ENCODE data around the gene C1QTNF1. TPM values are rescaled to one million over a fixed set of nuclear protein-coding genes. Genes with fewer than 3 reads are reported as not detected.

Gene C1QTNF1
- total and polyA plus RNA-seq, 4 donors, result 7.4 to 84.5 (median 30.0) TPM

GRCh38 chr17:79036181-79036580 lies 12.2 kb downstream of the C1QTNF1 start:
- Histone ChIP-seq H3K27me3 (ENCODE audit: control insufficient read depth in 3 of 3, insufficient read depth in 3 of 3, low read length in 2 of 3) (no peaks in the 10 kb centered on the region), H3K36me3 (ENCODE audit: control insufficient read depth in 4 of 4, insufficient read depth in 4 of 4, low read length in 4 of 4) (no peaks in the 10 kb centered on the region), H3K4me3 (no peak overlapping the region), H3K27ac (ENCODE audit: low read depth in 1 of 2, low read length in 1 of 2) (no peak overlapping the region), H3K9ac (ENCODE audit: insufficient read depth in 1 of 2, low read length in 2 of 2) (no peak overlapping the region), H3K9me3 (ENCODE audit: control insufficient read depth in 4 of 4, insufficient read depth in 3 of 4, low read length in 3 of 4) (no peaks in the 10 kb centered on the region), H3K4me1 (ENCODE audit: control insufficient read depth in 5 of 5, insufficient read depth in 5 of 5, low read length in 5 of 5) (peaks cover 0 to 6% (median 0%) of the 10 kb centered on the region in 5 donors)
- no peak for DNase-seq
- no peak for ATAC-seq (ENCODE audit: insufficient read depth, low FRiP score)
- TF ChIP-seq CTCF (IDR thresholded peaks at IDR 0.05; ENCODE audit: control extremely low read depth, extremely low read depth), result no peak
- 95 to 97% methylated on average over 6 of the region's 6 CpGs for WGBS, 2 donors

- ATAC-seq (ENCODE audit: insufficient read depth, low FRiP score), result peak; percentile 74
- Histone ChIP-seq H3K27ac (ENCODE audit: low read depth in 1 of 2, low read length in 1 of 2) (peak overlapping the region in 1 of 2 donors; percentile 20), H3K4me1 (ENCODE audit: control insufficient read depth in 5 of 5, insufficient read depth in 5 of 5, low read length in 5 of 5) (peaks cover 0 to 7% (median 0%) of the 10 kb centered on the region in 5 donors), H3K4me3 (no peak overlapping the region), H3K9ac (ENCODE audit: insufficient read depth in 1 of 2, low read length in 2 of 2) (no peak overlapping the region), H3K36me3 (ENCODE audit: control insufficient read depth in 4 of 4, insufficient read depth in 4 of 4, low read length in 4 of 4) (no peaks in the 10 kb centered on the region), H3K9me3 (ENCODE audit: control insufficient read depth in 4 of 4, insufficient read depth in 3 of 4, low read length in 3 of 4) (no peaks in the 10 kb centered on the region), H3K27me3 (ENCODE audit: control insufficient read depth in 3 of 3, insufficient read depth in 3 of 3, low read length in 2 of 3) (no peaks in the 10 kb centered on the region)
- TF ChIP-seq CTCF (IDR thresholded peaks at IDR 0.05; ENCODE audit: control extremely low read depth, extremely low read depth), result no peak
- DNase-seq, result no peak
- WGBS, 2 donors, result 46 to 49% methylated on average over 3 of the region's 3 CpGs
Measured at GRCh38 chr17:79036596-79036995, 12.6 kb downstream of the C1QTNF1 start.

- H3K4me1 ChIP-seq (ENCODE audit: control insufficient read depth in 5 of 5, insufficient read depth in 5 of 5, low read length in 5 of 5), result peaks cover 0 to 7% (median 0%) of the 10 kb centered on the region in 5 donors
- H3K27ac ChIP-seq (ENCODE audit: low read depth in 1 of 2, low read length in 1 of 2), result peak overlapping the region in 1 of 2 donors; percentile 11
- DNase-seq (no peak), ATAC-seq (ENCODE audit: insufficient read depth, low FRiP score) (no peak)
- H3K9me3 ChIP-seq (ENCODE audit: control insufficient read depth in 4 of 4, insufficient read depth in 3 of 4, low read length in 3 of 4), result no peaks in the 10 kb centered on the region
- no peak overlapping the region for H3K4me3 ChIP-seq
- WGBS, 2 donors, result 62 to 68% methylated on average over 8 of the region's 8 CpGs
- H3K27me3 ChIP-seq (ENCODE audit: control insufficient read depth in 3 of 3, insufficient read depth in 3 of 3, low read length in 2 of 3), result peaks cover 0 to 7% (median 0%) of the 10 kb centered on the region in 3 donors
- TF ChIP-seq CTCF (IDR thresholded peaks at IDR 0.05; ENCODE audit: control extremely low read depth, extremely low read depth), result no peak
- H3K9ac ChIP-seq (ENCODE audit: insufficient read depth in 1 of 2, low read length in 2 of 2), result no peak overlapping the region
- no peaks in the 10 kb centered on the region for H3K36me3 ChIP-seq (ENCODE audit: control insufficient read depth in 4 of 4, insufficient read depth in 4 of 4, low read length in 4 of 4)
Measured at GRCh38 chr17:79038545-79039135, 14.7 kb downstream of the C1QTNF1 start.

- no peak overlapping the region for H3K4me3 ChIP-seq
- H3K36me3 ChIP-seq (ENCODE audit: control insufficient read depth in 4 of 4, insufficient read depth in 4 of 4, low read length in 4 of 4), result no peaks in the 10 kb centered on the region
- H3K27me3 ChIP-seq (ENCODE audit: control insufficient read depth in 3 of 3, insufficient read depth in 3 of 3, low read length in 2 of 3), result peaks cover 0 to 7% (median 0%) of the 10 kb centered on the region in 3 donors
- no peak for TF ChIP-seq CTCF (IDR thresholded peaks at IDR 0.05; ENCODE audit: control extremely low read depth, extremely low read depth)
- peaks cover 0 to 7% (median 0%) of the 10 kb centered on the region in 5 donors for H3K4me1 ChIP-seq (ENCODE audit: control insufficient read depth in 5 of 5, insufficient read depth in 5 of 5, low read length in 5 of 5)
- ATAC-seq (ENCODE audit: insufficient read depth, low FRiP score) (no peak), DNase-seq (no peak)
- no peaks in the 10 kb centered on the region for H3K9me3 ChIP-seq (ENCODE audit: control insufficient read depth in 4 of 4, insufficient read depth in 3 of 4, low read length in 3 of 4)
- WGBS, 2 donors, result 98 to 99% methylated on average over 8 of the region's 8 CpGs
- H3K27ac ChIP-seq (ENCODE audit: low read depth in 1 of 2, low read length in 1 of 2), result no peak overlapping the region
- H3K9ac ChIP-seq (ENCODE audit: insufficient read depth in 1 of 2, low read length in 2 of 2), result no peak overlapping the region
Measured at GRCh38 chr17:79039171-79039570, 15.2 kb downstream of the C1QTNF1 start.
